GM12891 (cell line): ENCODE data around the gene PSMG2.

Experiments
- PAX5 ChIP-seq: IDR thresholded peaks from 2 replicates; pipeline ENCODE4 v1.6.1; 2011; ENCODE audit warnings: low read length, moderate library complexity, mild to moderate bottlenecking; ENCODE audit not compliant: insufficient read depth, severe bottlenecking
- POLR2A ChIP-seq: IDR thresholded peaks from 2 replicates; pipeline ENCODE4 v1.6.1; 2011; ENCODE audit warnings: low read depth, low read length, control low read depth
- POLR2AphosphoS5 ChIP-seq: IDR thresholded peaks from 2 replicates; pipeline ENCODE4 v1.6.1; 2011; ENCODE audit warnings: low read depth, low read length, control low read depth
- POU2F2 ChIP-seq: IDR thresholded peaks from 2 replicates; pipeline ENCODE4 v1.6.1; 2011; ENCODE audit warnings: low read depth, mild to moderate bottlenecking, control low read depth, low read length, moderate library complexity
- SPI1 ChIP-seq: IDR thresholded peaks from 2 replicates; pipeline ENCODE4 v1.6.1; 2011; ENCODE audit warnings: low read depth, low read length, control low read depth
- TAF1 ChIP-seq: IDR thresholded peaks from 2 replicates; pipeline ENCODE4 v1.6.1; 2011; ENCODE audit warnings: low read depth, low read length, control low read depth

DNA sequence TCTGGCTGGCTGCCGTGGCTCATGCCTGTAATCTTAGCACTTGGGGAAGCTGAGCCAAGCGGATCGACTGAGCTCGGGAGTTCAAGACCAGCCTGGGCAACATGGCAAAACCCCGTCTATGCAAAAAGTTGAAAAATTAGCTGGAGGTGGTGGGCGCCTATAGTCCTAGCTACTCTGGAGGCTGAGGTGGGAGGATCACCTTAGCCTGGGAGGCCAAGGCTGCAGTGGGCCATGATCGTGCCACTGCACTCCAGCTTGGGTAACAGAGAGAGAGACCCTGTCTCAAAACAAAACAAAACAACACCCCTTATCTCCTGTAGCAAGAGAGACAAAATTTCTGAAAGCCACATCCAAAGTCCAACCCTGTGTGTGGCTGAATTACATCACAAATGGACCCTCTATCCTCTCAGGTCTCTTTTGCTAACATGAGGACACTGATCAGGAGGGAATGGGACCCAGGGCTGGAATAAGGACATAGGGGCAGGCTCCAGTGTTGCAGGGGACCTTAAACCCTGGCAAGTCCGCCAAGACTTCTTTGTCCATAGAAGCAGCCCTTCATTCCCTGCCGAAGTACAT lies 64.8 kb downstream of the PSMG2 start:
- TF ChIP-seq POLR2AphosphoS5 (no peak), POLR2A (no peak), SPI1 (no peak), TAF1 (no peak), POU2F2 (no peak), PAX5 (no peak)
